Stimulated activated CD4-positive, alpha-beta T cell treated with anti-CD3 and anti-CD28 coated beads, TNF-alpha, amount 100 ng/mL, for 4 hours (primary cell): ENCODE results near the gene PPP2R2B.
"Not testable (repeated sequence)": the region's sequence is repeated elsewhere in the genome, so short reads cannot be mapped to it uniquely, and the experiment has no call there.

ENCODE experiments used
- DNase-seq, 3 experiments: peaks; one replicate each; pipeline ENCODE4 v3.0.0-alpha.2; 2020; ENCODE audit warnings: low read depth in 3 of 3

Gene PPP2R2B

DNA sequence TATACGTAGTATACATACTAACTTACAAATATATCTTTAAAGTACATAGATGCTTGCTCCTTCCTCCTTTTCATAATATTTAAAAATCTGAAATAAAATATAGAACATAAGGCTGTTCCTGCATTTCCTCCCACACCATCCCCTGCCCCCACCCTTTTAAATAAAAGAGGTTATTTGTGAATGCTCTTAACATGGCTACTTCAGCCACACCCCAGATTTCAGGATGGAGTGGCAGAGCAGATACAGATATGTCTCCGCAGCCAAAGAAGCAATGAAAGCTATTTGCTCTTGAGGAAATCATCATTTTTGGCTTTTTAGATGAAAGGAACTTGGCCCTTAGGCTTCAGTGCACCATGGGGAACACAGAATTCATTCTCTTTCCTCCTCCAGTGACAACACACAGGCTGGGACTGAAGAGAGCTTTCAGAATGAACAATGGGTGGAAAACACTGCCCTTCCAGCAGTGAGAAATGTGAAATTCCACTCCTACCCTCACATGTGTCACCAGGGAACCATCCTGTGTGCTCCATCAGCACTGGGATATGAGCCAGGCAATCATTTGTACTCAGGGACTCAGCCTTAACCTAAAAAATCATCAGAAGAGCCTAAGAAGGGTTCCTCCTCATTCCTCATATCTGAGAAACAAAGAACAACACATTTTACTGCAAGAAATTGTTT, 134.3 kb downstream of the PPP2R2B start:
- DNase-seq: no peak

- no peak for DNase-seq
Observed at GRCh38 chr5:146734936-146735577, 143.5 kb downstream of the PPP2R2B start.

DNA sequence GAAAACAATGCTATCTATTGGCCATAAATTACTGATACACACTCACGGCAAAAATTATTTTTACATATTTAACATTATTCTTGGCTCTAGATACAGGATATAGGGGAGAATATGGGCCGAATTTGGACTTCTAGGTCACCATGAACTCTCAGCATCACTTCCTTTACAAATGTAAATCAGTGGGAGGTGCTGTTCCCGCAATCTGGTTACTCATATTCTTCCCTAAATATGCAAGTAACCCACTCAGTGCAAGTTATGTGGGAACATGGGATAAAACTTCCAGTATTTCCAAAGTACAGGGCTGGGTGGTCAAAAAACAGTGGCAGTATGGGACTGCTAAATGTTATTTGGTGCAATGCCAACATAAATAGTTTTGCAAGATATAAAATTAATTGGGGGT, 145.6 kb downstream of the PPP2R2B start:
- DNase-seq: no peak

DNA sequence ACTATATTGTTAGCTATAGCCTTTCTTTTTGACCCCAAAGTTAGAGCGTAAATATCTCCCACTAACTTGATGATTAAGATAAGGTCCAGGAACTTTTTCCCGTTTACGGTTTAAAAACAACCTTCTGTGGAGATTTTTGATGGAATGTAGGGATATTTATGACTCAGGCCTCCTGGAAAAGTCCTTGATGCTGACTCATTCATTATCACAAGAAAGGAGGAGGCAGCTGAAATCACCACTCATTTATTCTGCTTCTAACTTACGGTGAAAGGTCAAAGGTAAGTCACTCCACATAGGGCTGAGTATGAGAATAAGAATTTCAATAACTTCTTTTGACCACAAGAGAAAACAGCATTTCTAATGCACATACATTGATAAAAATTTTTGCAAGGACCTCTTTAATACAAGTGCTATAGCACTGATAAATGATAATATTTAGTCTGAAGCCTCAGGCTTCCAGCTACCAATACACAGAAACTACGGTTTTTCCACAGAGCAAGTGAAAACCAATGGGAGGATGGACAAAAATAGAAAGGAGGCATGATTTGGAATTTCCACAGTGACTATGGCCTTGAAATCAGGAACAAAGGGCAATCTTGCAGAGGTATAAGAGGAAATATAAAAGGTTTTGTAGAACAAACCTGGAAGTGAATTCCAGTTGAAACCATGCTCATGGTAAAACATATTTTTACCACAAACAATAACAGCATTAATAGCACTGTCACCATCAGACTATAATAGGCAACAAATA, 146.5 kb downstream of the PPP2R2B start:
- no peak for DNase-seq

GRCh38 chr5:146728746-146729145, 149.8 kb downstream of the PPP2R2B start:
- DNase-seq: not testable (repeated sequence)

DNA sequence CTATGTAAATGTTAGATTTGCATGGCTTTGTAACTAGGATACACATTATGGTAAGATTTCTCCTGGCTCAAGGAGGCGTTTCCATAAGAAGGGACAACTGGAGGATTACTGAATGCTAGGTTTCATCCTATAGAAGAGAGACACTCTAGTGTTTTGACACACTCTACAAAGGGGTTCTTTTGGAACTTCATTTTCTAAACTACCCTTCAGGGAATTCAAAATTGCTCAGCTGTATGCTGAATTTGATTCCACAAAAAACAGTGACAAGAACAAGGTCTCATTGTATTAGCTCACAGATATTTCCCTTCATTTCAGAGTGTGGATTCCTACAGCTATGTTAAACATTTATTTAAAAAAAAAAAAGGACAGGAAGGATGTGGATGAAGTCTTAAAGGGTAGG, 151.7 kb downstream of the PPP2R2B start:
- no peak for DNase-seq

GRCh38 chr5:146726020-146726419, 152.5 kb downstream of the PPP2R2B start:
- DNase-seq: no peak

DNA sequence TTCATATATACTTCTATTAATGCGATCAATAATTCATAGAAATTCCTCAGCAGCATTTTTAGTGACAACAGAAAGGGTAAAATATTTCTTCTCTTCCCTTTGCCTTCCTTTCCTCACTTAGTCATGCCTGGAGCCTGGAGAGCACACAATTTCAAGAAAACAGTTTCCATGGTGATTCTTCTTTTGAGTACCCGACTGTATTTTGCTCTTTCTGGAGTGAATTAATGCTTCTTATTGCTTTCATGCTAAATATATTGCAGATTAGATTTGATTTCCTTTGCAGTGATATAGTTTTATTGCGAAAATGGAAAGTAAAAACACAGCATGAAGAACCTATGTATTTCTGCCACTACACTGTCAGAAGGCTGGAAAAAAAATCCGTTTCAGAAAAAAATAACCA, 153.5 kb downstream of the PPP2R2B start:
- DNase-seq: no peak

GRCh38 chr5:146722361-146722779, 156.2 kb downstream of the PPP2R2B start:
- no peak for DNase-seq

GRCh38 chr5:146721073-146721815, 157.3 kb downstream of the PPP2R2B start:
- no peak for DNase-seq

GRCh38 chr5:146720107-146720506, 158.4 kb downstream of the PPP2R2B start:
- no peak for DNase-seq

- no peak for DNase-seq
Observed at GRCh38 chr5:146719179-146719578, 159.4 kb downstream of the PPP2R2B start.

DNA sequence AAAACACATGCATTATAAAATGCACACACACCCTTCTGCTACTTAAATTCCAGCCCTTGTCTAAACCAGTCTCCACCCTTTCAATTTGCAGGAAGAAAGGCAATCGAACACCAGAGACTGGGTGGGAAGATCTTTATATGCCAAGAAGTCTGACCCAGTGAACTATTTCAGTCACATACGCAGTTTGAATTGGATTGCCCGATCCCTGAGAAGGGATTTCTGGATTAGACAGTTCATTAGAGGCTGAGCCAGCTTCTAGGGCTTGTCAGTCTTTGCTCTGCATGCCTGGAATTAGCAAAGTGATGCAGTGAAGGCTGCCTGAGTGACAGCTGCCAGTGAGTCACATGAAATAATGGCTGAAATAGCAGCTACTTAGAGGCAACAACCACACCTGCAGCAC, 159.9 kb downstream of the PPP2R2B start:
- no peak for DNase-seq

DNA sequence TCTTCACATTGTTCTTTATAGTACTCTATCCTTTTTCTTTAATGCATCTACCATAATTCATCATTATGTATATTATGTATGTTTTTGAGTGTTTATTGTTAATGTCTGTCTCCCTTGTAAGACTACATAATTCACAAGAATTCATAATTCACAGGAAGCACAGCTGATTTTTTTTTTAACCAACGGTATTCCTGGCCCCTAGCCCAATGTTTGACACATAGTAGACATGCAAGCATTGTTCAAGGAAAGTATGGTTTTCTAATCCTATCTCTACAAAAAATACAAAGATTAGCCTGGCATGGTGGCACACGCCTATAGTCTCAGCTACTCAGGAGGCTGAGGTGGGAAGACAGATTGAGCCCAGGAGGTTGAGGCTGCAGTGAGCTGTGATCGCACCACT, 160.6 kb downstream of the PPP2R2B start:
- no peak for DNase-seq

DNA sequence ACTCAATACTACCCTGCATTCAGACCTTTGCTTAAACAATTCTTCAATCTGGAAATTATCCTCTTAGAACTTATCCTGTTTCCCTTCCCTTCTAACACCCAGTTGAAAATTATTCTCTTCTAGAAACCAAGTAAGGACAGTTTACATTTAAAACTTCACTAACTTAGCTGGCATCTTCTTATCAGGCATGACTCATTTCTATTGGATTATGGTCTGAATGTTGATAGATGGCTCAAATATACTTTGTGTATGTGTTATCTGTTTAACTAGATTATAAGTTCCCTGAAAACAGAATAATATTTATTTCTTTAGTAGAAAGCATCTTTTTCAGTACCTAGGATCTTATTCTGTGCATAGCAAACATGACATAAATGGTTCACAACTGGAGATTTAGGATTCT, 161.9 kb downstream of the PPP2R2B start:
- DNase-seq: no peak

DNA sequence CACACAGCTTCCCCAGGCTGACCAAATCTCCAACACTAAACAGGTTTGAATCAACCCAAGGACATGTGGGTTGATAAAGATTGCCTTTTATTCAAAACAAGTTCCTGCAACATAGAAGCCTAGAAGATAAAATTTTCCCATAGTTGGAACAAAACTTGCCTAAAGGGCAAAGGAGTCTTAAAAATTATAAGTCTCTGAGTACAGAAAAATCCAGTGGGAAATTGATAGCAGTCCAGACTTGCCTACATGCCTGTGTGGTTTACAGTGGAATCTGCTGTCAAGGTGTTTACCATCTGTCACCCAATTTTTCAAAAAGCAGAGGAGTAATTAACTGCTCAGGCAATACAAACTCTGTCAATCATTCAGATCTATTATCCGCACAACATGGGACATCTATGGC, 168.2 kb downstream of the PPP2R2B start:
- no peak for DNase-seq

DNA sequence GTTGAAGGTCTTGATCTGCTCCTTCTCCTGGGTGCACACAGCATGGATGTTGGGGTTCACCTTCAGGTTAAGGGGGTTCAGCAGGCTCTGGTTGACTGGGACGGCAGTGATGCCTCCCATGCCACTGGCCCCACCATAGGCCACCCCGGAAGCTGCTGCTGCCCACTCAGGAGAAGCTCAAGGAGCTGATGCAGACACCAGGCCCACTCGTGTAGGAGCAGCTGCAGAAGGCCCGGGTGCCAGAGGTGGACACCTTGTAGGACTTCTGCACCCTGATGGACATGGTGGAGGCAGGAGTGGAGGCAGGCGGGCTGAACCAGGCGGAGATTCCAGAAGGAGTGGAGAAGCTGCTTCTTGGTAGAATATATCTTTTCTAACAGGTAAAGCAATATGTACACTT, 171.2 kb downstream of the PPP2R2B start:
- DNase-seq: no peak

GRCh38 chr5:146706321-146706972, 172.1 kb downstream of the PPP2R2B start:
- no peak for DNase-seq

- DNase-seq: no peak
Observed at GRCh38 chr5:146704949-146705665, 173.4 kb downstream of the PPP2R2B start.

- DNase-seq: no peak
Observed at GRCh38 chr5:146703899-146704298, 174.7 kb downstream of the PPP2R2B start.

DNA sequence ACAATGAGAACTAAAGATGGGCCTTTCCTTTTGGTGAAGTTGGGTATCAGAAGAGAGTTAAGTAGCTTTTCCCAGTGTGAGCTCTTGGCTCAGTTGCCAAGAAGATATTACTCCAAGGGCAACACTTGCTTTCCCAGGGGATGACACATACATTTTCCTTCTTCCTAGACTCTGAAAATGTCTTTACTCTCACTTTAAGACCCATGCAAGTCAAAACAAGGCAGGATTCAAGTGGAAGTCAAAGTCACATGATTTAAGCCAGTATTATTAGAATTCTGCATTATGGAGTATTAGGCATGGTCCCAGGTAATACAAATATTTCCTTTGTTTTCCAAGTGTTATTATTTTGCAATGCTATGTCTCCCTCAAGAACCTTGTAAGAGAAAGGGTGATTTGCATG, 175.1 kb downstream of the PPP2R2B start:
- DNase-seq: no peak
